ENCODE data around the gene RHEB. TPM values are rescaled to one million over a fixed set of nuclear protein-coding genes. Genes with fewer than 3 reads are reported as not detected.

RHEB gene
- total RNA-seq, 2 donors from 2014 or later = 66.8 to 67.6 TPM

GRCh38 chr7:151488096-151488495 is 31.6 kb downstream of the RHEB start:
- Histone ChIP-seq H3K36me3 (no peaks in the 10 kb centered on the region), H3K4me1 (no peaks in the 10 kb centered on the region), H3K9me3 (no peaks in the 10 kb centered on the region), H3K9ac (ENCODE audit: low read depth in 2 of 2, low read length in 2 of 2) (no peak overlapping the region), H3K27ac (no peak overlapping the region), H3K27me3 (no peaks in the 10 kb centered on the region), H3K4me3 (no peak overlapping the region)
- no peak for DNase-seq
- intact Hi-C loops (cut with DNase I) = no loop called here
- TF ChIP-seq CTCF (IDR thresholded peaks at IDR 0.05) = no peak

- H3K36me3 ChIP-seq = no peaks in the 10 kb centered on the region
- no peak for TF ChIP-seq CTCF (IDR thresholded peaks at IDR 0.05)
- H3K9ac ChIP-seq (ENCODE audit: low read depth in 2 of 2, low read length in 2 of 2) = no peak overlapping the region
- no peak overlapping the region for H3K27ac ChIP-seq
- H3K9me3 ChIP-seq = no peaks in the 10 kb centered on the region
- H3K27me3 ChIP-seq = no peaks in the 10 kb centered on the region
- no peaks in the 10 kb centered on the region for H3K4me1 ChIP-seq
- H3K4me3 ChIP-seq = no peak overlapping the region
- DNase-seq = no peak
- intact Hi-C loops (cut with DNase I) = no loop called here
Observed at GRCh38 chr7:151487228-151487627, 32.5 kb downstream of the RHEB start.

- DNase-seq = no peak
- no peaks in the 10 kb centered on the region for H3K27me3 ChIP-seq
- no peaks in the 10 kb centered on the region for H3K4me1 ChIP-seq
- no peak overlapping the region for H3K9ac ChIP-seq (ENCODE audit: low read depth in 2 of 2, low read length in 2 of 2)
- no peaks in the 10 kb centered on the region for H3K36me3 ChIP-seq
- no peak for TF ChIP-seq CTCF (IDR thresholded peaks at IDR 0.05)
- no peaks in the 10 kb centered on the region for H3K9me3 ChIP-seq
- no peak overlapping the region for H3K4me3 ChIP-seq
- intact Hi-C loops (cut with DNase I) = no loop called here
- no peak overlapping the region for H3K27ac ChIP-seq
Observed at GRCh38 chr7:151486074-151486473, 33.6 kb downstream of the RHEB start.

GRCh38 chr7:151484971-151485707 is 34.6 kb downstream of the RHEB start:
- H3K36me3 ChIP-seq = no peaks in the 10 kb centered on the region

GRCh38 chr7:151483711-151483983 is 36.0 kb downstream of the RHEB start:
- Histone ChIP-seq H3K9ac (ENCODE audit: low read depth in 2 of 2, low read length in 2 of 2) (no peak overlapping the region), H3K27ac (no peak overlapping the region)
- TF ChIP-seq CTCF (IDR thresholded peaks at IDR 0.05) = no peak

More at GRCh38 chr7:151484971-151485707, 34.6 kb downstream of the RHEB start:
- Histone ChIP-seq H3K27me3 (no peaks in the 10 kb centered on the region), H3K4me1 (no peaks in the 10 kb centered on the region), H3K9ac (ENCODE audit: low read depth in 2 of 2, low read length in 2 of 2) (no peak overlapping the region), H3K4me3 (no peak overlapping the region), H3K27ac (peak overlapping the region; percentile 19), H3K9me3 (no peaks in the 10 kb centered on the region)
- DNase-seq = no peak
- TF ChIP-seq CTCF (IDR thresholded peaks at IDR 0.05) = no peak
- intact Hi-C loops (cut with DNase I) = no loop called here

More at GRCh38 chr7:151483711-151483983, 36.0 kb downstream of the RHEB start:
- no peaks in the 10 kb centered on the region for H3K36me3 ChIP-seq
- no peak for DNase-seq
- no peaks in the 10 kb centered on the region for H3K27me3 ChIP-seq
- intact Hi-C loops (cut with DNase I) = no loop called here
- no peaks in the 10 kb centered on the region for H3K9me3 ChIP-seq
- H3K4me1 ChIP-seq = no peaks in the 10 kb centered on the region
- H3K4me3 ChIP-seq = no peak overlapping the region
